ENCODE data around the gene PLPP3. TPM values are rescaled to one million over a fixed set of nuclear protein-coding genes. Genes with fewer than 3 reads are reported as not detected.
A peak's percentile ranks its signal among the peaks of the same experiment; 100 is the strongest.

Gene PLPP3
- total and polyA plus RNA-seq, 9 of the 15 experiments (the other 6 are each of a cell fraction or from before 2014, with no cell fraction given), result 0.07 to 0.54 (median 0.20) TPM

DNA sequence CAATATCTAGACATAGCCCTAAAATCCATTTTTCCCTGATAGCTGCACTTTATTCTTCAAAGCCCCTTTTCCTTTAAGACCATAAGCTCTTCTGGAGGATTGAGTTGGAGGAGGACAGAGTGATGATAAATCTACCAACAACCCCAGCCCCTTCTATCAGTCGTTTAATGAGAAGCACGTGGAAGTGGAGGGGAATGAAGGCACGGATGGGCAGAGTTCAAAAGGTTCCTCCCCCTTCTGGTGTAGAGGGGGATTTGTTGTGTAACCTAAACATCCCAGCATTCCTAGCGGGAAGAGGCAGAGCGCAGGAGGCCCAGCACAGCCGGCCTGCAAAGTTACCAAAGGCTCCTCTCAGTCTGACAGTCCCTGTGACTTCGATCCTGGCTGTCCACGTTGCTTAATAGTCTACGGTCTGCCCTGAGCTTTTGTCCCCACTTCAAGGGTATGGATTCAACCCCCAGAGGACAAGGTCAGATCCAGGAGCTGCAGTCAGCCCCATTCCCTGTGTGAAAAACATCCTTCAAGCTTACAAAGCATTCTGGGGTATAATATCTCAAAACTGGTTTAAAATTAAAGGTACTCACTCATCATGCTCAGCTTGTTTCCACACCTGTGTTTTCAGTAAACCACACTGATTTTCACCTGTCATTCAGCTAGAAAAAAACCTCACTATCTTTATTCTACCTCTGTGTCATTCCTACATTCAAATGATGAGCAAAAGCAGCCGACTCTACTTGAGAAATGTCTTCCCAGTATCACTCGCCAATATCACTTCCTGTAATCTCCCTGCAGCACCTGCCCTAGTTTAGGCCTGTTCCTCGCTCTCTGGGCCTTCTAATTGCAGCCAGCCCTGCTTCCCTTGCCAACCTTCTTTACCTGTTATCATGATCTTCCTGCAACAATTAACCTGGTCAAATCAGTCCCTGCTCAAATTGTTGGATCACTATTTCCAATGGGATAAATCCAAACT lies 117.9 kb downstream of the PLPP3 start:
- Histone ChIP-seq H3K36me3 (ENCODE audit: control insufficient read depth, insufficient read depth, low read length) (no peaks in the 10 kb centered on the region), H4K20me1 (replicated peaks; ENCODE audit: control insufficient read depth, insufficient read depth, low read length) (no peaks in the 10 kb centered on the region), H3K9me3 (replicated peaks; ENCODE audit: control insufficient read depth, insufficient read depth, low read depth, low read length) (no peaks in the 10 kb centered on the region), H3K4me1 (replicated peaks in 1 of 2; ENCODE audit: control insufficient read depth in 2 of 2, insufficient read depth in 2 of 2, low read length in 2 of 2) (no peaks in the 10 kb centered on the region), H3K4me2 (ENCODE audit: insufficient read depth, low read length) (no peak overlapping the region), H3K79me2 (ENCODE audit: control insufficient read depth, insufficient read depth, low read length) (no peaks in the 10 kb centered on the region), H3K9me1 (ENCODE audit: control insufficient read depth, insufficient read depth, low read length) (no peaks in the 10 kb centered on the region), H2AFZ (ENCODE audit: low read depth, low read length) (peak overlapping the region; percentile 56), H3K27me3 (ENCODE audit: control insufficient read depth in 2 of 2, insufficient read depth in 2 of 2, low read length in 2 of 2) (peaks cover 0 to 4% of the 10 kb centered on the region in 2 experiments; a peak in 1 of 5 replicates), H3K9ac (ENCODE audit: insufficient read depth in 1 of 2, low read depth in 2 of 2, low read length in 2 of 2) (no peak overlapping the region), H3K4me3 (no peak overlapping the region), H3K27ac (ENCODE audit: extremely low read depth, low read depth, low read length) (no peak overlapping the region)
- TF ChIP-seq MEF2A (IDR thresholded peaks at IDR 0.05; ENCODE audit: control insufficient read depth, low read depth, low read length) (no peak), L3MBTL2 (IDR thresholded peaks at IDR 0.05) (peak; percentile 34; the same call in 1 of the 2 replicates), CEBPB (tag; IDR thresholded peaks at IDR 0.05) (0 out of 2 replicates have a peak, but pooled peaks have one; percentile 17), ZNF699 (CRISPR knock-in tag; IDR thresholded peaks at IDR 0.05; ENCODE audit: insufficient replicate concordance) (no peak), ZNF282 (CRISPR knock-in tag; IDR thresholded peaks at IDR 0.05) (no peak), PHF20 (IDR thresholded peaks at IDR 0.05; ENCODE audit: partially characterized antibody) (no peak), ETS2 (tag; IDR thresholded peaks at IDR 0.05; ENCODE audit: borderline replicate concordance, poor library complexity, severe bottlenecking) (no peak)
- TF ChIP-seq, protein P1, sequence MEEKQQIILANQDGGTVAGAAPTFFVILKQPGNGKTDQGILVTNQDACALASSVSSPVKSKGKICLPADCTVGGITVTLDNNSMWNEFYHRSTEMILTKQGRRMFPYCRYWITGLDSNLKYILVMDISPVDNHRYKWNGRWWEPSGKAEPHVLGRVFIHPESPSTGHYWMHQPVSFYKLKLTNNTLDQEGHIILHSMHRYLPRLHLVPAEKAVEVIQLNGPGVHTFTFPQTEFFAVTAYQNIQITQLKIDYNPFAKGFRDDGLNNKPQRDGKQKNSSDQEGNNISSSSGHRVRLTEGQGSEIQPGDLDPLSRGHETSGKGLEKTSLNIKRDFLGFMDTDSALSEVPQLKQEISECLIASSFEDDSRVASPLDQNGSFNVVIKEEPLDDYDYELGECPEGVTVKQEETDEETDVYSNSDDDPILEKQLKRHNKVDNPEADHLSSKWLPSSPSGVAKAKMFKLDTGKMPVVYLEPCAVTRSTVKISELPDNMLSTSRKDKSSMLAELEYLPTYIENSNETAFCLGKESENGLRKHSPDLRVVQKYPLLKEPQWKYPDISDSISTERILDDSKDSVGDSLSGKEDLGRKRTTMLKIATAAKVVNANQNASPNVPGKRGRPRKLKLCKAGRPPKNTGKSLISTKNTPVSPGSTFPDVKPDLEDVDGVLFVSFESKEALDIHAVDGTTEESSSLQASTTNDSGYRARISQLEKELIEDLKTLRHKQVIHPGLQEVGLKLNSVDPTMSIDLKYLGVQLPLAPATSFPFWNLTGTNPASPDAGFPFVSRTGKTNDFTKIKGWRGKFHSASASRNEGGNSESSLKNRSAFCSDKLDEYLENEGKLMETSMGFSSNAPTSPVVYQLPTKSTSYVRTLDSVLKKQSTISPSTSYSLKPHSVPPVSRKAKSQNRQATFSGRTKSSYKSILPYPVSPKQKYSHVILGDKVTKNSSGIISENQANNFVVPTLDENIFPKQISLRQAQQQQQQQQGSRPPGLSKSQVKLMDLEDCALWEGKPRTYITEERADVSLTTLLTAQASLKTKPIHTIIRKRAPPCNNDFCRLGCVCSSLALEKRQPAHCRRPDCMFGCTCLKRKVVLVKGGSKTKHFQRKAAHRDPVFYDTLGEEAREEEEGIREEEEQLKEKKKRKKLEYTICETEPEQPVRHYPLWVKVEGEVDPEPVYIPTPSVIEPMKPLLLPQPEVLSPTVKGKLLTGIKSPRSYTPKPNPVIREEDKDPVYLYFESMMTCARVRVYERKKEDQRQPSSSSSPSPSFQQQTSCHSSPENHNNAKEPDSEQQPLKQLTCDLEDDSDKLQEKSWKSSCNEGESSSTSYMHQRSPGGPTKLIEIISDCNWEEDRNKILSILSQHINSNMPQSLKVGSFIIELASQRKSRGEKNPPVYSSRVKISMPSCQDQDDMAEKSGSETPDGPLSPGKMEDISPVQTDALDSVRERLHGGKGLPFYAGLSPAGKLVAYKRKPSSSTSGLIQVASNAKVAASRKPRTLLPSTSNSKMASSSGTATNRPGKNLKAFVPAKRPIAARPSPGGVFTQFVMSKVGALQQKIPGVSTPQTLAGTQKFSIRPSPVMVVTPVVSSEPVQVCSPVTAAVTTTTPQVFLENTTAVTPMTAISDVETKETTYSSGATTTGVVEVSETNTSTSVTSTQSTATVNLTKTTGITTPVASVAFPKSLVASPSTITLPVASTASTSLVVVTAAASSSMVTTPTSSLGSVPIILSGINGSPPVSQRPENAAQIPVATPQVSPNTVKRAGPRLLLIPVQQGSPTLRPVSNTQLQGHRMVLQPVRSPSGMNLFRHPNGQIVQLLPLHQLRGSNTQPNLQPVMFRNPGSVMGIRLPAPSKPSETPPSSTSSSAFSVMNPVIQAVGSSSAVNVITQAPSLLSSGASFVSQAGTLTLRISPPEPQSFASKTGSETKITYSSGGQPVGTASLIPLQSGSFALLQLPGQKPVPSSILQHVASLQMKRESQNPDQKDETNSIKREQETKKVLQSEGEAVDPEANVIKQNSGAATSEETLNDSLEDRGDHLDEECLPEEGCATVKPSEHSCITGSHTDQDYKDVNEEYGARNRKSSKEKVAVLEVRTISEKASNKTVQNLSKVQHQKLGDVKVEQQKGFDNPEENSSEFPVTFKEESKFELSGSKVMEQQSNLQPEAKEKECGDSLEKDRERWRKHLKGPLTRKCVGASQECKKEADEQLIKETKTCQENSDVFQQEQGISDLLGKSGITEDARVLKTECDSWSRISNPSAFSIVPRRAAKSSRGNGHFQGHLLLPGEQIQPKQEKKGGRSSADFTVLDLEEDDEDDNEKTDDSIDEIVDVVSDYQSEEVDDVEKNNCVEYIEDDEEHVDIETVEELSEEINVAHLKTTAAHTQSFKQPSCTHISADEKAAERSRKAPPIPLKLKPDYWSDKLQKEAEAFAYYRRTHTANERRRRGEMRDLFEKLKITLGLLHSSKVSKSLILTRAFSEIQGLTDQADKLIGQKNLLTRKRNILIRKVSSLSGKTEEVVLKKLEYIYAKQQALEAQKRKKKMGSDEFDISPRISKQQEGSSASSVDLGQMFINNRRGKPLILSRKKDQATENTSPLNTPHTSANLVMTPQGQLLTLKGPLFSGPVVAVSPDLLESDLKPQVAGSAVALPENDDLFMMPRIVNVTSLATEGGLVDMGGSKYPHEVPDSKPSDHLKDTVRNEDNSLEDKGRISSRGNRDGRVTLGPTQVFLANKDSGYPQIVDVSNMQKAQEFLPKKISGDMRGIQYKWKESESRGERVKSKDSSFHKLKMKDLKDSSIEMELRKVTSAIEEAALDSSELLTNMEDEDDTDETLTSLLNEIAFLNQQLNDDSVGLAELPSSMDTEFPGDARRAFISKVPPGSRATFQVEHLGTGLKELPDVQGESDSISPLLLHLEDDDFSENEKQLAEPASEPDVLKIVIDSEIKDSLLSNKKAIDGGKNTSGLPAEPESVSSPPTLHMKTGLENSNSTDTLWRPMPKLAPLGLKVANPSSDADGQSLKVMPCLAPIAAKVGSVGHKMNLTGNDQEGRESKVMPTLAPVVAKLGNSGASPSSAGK (IDR thresholded peaks at IDR 0.05), result peak; percentile 28; the same call in 1 of the 2 replicates
- peak; percentile 70 for ATAC-seq
- ChIA-PET CTCF (ENCODE audit: low intra/inter-chr PET ratio) (no interaction called here), POLR2A (interaction anchor here (0.6 to 1.0 kb wide), 2 partner anchors 17 to 601 kb away, joined by 3 read pairs; no protein-coding TSS in a partner anchor)
- no peak for FAIRE-seq
- no TSS peak for BruUV-seq (replicated peaks)
- in situ Hi-C loops (cut with MboI), result no loop called here
- WGBS (ENCODE audit: insufficient coverage, low coverage, missing lambda C conversion rate), result 6% methylated on average over 12 of the region's 12 CpGs
- intact Hi-C loops (cut with micrococcal nuclease), result no loop called here
- peak; percentile 9 to 26 (median 18) for DNase-seq (ENCODE audit: extremely low read depth in 1 of 4, low spot score in 3 of 4)
